ENCODE results near the gene CTU2.

The CTU2 gene

GRCh38 chr16:88732172-88732960, 26.1 kb downstream of the CTU2 start:
- no peak for DNase-seq

GRCh38 chr16:88732961-88733294, 26.6 kb downstream of the CTU2 start:
- DNase-seq, result no peak

GRCh38 chr16:88733630-88734360, 27.5 kb downstream of the CTU2 start:
- no peak for DNase-seq

GRCh38 chr16:88734361-88734728, 28.0 kb downstream of the CTU2 start:
- DNase-seq, result no peak

GRCh38 chr16:88735121-88735520, 28.8 kb downstream of the CTU2 start:
- DNase-seq, result no peak

GRCh38 chr16:88735616-88736015, 29.3 kb downstream of the CTU2 start:
- DNase-seq, result no peak

GRCh38 chr16:88736088-88736487, 29.8 kb downstream of the CTU2 start:
- no peak for DNase-seq

- DNase-seq, result no peak
These were observed 30.2 kb downstream of the CTU2 start for GRCh38 chr16:88736496-88736895.

GRCh38 chr16:88737298-88738150, 31.2 kb downstream of the CTU2 start:
- DNase-seq, result peak; percentile 35

- no peak for DNase-seq
These were observed 32.1 kb downstream of the CTU2 start for GRCh38 chr16:88738151-88739084.

GRCh38 chr16:88739139-88739976, 33.1 kb downstream of the CTU2 start:
- DNase-seq, result no peak

- DNase-seq, result no peak
These were observed 33.8 kb downstream of the CTU2 start for GRCh38 chr16:88739977-88740726.

- DNase-seq, result no peak
These were observed 34.4 kb downstream of the CTU2 start for GRCh38 chr16:88740727-88741055.

GRCh38 chr16:88741368-88741767, 35.1 kb downstream of the CTU2 start:
- no peak for DNase-seq

- DNase-seq, result no peak
These were observed 36.7 kb downstream of the CTU2 start for GRCh38 chr16:88742896-88743605.

GRCh38 chr16:88743693-88744576, 37.6 kb downstream of the CTU2 start:
- peak; percentile 71 for DNase-seq

GRCh38 chr16:88744577-88745521, 38.5 kb downstream of the CTU2 start:
- no peak for DNase-seq

GRCh38 chr16:88746506-88746905, 40.2 kb downstream of the CTU2 start:
- no peak for DNase-seq
